Adrenal gland (tissue), 5 donors: ENCODE results near the gene GPC6.

Experiments used
- CTCF ChIP-seq, 6 experiments: fragments of 450-650 bp in 4 of 6; fragments of 200-600 bp in 2 of 6; sonication (generic) in 1 of 6; IDR thresholded peaks; 1 replicate in 5 of 6; 2 replicates in 1 of 6; pipeline versions ENCODE4 v1.5.1 to v1.8.0; 2016 to 2021; ENCODE audit warnings: antibody characterized with exemption in 6 of 6, mild to moderate bottlenecking in 2 of 6, moderate library complexity in 1 of 6
- POLR2A ChIP-seq, 2 donors: fragments of 450-650 bp; IDR thresholded peaks; one replicate each; pipeline ENCODE4 v1.6.1; 2017; ENCODE audit warnings: antibody characterized with exemption in 2 of 2, mild to moderate bottlenecking in 2 of 2, moderate library complexity in 1 of 2
- donor health status: DM: no; HTN: no; CAD: no.

- TF ChIP-seq CTCF (IDR thresholded peaks at IDR 0.05) (no peak), POLR2A (IDR thresholded peaks at IDR 0.05) (no peak)
These were observed 1116.0 kb downstream of the GPC6 start for GRCh38 chr13:94342436-94343242.
